Measurements from ENCODE around the gene SMAD6. TPM values are rescaled to one million over a fixed set of nuclear protein-coding genes. Genes with fewer than 3 reads are reported as not detected.

The SMAD6 gene
- total RNA-seq, result 10 to 100 TPM in 1 of 2 donors, 1 to 10 TPM in 1; 9.4 to 22.0 TPM

DNA sequence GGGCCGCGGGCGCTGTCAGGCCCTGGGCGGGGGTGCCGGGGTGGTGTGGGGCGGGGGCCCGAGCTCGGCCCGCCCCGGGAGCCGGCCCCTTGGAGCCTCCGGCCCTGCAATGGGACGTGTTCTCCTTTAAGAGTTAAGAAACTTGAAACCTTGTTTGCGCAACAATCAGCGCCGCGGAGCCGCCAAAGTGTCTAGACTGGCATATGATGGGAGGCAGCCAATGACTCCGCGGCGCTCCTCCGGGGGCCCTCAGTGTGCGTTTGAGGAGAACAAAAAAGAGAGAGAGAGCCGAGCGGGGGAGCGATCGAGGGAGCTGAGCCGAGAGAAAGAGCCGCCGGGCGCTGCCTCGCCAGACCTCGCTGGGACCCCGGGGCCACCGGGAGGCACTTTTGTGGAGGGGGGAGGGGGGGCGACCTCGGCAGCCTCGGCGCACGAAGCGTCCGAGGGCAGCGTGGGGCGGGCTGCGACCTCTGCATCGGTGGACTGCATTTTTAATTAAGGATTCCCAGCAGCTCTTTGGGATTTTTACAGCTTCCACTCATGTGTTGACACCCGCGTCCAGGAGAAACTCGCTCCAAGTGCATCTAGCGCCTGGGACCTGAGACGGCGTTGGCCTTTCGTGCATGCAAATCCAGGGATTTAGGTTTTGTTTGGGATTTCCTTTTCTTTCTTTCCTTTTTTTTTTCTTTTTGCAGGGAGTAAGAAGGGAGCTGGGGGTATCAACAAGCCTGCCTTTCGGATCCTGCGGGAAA is at the start of gene SMAD6:
TSS of gene SMAD6 (plus strand) at position 202 of the 752 bp plus-strand sequence. CDS start 1,023 bp downstream, outside the sequence.
- Histone ChIP-seq H3K27ac (peak within 1 kb of the TSS; percentile 91), H3K36me3 (no peaks in the 10 kb centered on the region), H3K9ac (ENCODE audit: low read depth in 2 of 2, low read length in 2 of 2) (peak within 1 kb of the TSS; percentile 76 to 91), H3K4me3 (peak within 1 kb of the TSS; percentile 61), H3K9me3 (no peaks in the 10 kb centered on the region), H3K4me1 (peaks cover 7% of the 10 kb centered on the region), H3K27me3 (no peaks in the 10 kb centered on the region)
- peak; percentile 96 for DNase-seq
- TF ChIP-seq, protein P1, sequence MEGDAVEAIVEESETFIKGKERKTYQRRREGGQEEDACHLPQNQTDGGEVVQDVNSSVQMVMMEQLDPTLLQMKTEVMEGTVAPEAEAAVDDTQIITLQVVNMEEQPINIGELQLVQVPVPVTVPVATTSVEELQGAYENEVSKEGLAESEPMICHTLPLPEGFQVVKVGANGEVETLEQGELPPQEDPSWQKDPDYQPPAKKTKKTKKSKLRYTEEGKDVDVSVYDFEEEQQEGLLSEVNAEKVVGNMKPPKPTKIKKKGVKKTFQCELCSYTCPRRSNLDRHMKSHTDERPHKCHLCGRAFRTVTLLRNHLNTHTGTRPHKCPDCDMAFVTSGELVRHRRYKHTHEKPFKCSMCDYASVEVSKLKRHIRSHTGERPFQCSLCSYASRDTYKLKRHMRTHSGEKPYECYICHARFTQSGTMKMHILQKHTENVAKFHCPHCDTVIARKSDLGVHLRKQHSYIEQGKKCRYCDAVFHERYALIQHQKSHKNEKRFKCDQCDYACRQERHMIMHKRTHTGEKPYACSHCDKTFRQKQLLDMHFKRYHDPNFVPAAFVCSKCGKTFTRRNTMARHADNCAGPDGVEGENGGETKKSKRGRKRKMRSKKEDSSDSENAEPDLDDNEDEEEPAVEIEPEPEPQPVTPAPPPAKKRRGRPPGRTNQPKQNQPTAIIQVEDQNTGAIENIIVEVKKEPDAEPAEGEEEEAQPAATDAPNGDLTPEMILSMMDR (IDR thresholded peaks at IDR 0.05), result no peak
- intact Hi-C loops (cut with DNase I), result no loop called here

DNA sequence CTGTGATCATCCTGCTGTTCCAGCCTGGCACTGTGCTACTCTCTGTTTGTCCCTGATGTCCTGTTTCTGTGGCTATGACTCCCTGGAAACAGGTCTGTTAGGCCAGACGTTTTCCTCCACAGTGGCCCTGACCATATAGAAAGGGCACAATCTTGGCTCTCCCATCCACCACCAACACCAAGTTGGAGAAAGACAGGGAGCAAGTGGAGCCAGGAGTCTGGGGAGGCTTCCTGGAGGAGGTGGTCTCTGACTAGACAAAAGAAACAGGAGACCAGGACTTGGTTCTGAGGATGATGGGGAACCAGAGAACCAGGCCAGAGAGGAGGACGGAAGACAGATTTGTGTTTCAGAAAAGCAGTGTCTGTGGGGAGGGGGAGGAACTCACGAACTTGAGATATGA is 49.2 kb upstream of the SMAD6 start:
- Histone ChIP-seq H3K36me3 (no peaks in the 10 kb centered on the region), H3K27ac (no peak overlapping the region), H3K27me3 (no peaks in the 10 kb centered on the region), H3K9ac (ENCODE audit: low read depth in 2 of 2, low read length in 2 of 2) (no peak overlapping the region), H3K9me3 (no peaks in the 10 kb centered on the region), H3K4me1 (no peaks in the 10 kb centered on the region), H3K4me3 (no peak overlapping the region)
- TF ChIP-seq, protein P1 (IDR thresholded peaks at IDR 0.05), result no peak
- no peak for DNase-seq
- intact Hi-C loops (cut with DNase I), result no loop called here

DNA sequence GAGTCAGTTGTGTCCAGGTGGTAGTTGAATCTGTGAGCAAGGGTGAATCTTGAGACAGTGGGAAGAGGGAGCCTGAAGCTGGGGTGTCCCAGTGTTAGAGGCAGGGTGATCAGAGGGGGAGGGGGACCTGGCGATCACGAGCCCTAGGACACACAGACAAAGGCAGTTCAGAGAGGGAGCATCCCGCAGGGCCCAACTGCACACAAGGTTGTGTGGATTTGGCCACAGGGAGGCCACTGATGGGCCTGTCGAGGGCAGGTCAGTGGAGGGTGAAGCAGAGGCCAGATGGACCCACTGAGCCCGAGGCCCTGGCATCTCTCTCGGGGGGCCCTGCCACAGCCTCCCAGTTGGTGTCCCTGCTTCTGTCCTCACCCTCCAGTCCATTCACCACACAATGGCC is 48.6 kb upstream of the SMAD6 start:
- Histone ChIP-seq H3K27ac (no peak overlapping the region), H3K36me3 (no peaks in the 10 kb centered on the region), H3K4me1 (no peaks in the 10 kb centered on the region), H3K27me3 (no peaks in the 10 kb centered on the region), H3K9me3 (no peaks in the 10 kb centered on the region), H3K4me3 (no peak overlapping the region), H3K9ac (ENCODE audit: low read depth in 2 of 2, low read length in 2 of 2) (no peak overlapping the region)
- DNase-seq, result no peak
- TF ChIP-seq, protein P1 (IDR thresholded peaks at IDR 0.05), result no peak
- intact Hi-C loops (cut with DNase I), result no loop called here

DNA sequence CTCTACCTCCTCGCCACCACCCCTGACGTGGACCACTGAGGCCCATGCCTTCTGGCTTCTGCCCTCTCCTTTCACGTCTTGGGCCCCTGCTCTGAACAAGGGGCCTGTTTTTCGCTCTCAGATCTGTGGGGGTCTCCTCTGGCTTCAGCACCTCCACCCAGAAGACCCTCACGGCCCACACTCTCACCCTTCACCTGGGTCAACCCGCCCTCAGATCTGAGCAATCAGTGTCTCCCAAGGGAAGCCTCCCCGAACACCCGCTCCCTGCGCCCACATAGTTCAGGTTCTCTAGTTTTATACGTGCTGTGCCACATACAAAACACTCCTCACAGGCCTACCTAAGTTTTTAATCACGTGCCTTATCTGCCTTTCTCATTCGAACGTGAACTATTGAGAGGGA is 48.2 kb upstream of the SMAD6 start:
- Histone ChIP-seq H3K9ac (ENCODE audit: low read depth in 2 of 2, low read length in 2 of 2) (no peak overlapping the region), H3K27me3 (no peaks in the 10 kb centered on the region), H3K36me3 (no peaks in the 10 kb centered on the region), H3K27ac (no peak overlapping the region), H3K4me3 (no peak overlapping the region), H3K9me3 (no peaks in the 10 kb centered on the region), H3K4me1 (no peaks in the 10 kb centered on the region)
- no peak for DNase-seq
- TF ChIP-seq, protein P1 (IDR thresholded peaks at IDR 0.05), result no peak
- intact Hi-C loops (cut with DNase I), result no loop called here

DNA sequence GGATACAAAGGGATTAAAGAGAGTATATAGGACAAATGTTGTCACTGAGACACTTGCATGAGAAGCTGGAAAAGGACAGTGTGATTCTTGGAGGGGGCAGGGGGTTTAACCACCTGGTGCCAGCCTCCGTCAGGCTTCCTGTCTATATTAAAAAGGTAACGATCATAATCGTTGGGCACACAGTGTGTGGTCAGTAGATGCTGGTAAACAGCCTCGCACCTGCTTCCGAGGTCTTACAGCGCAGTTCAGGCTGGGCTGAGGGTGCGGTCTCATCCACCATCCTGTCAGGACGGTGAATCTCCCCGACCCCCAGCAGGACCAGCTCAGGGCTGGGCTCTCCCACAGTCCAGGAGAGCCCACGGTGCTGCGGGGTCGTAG is 47.7 kb upstream of the SMAD6 start:
- no peak overlapping the region for H3K27ac ChIP-seq
- no peak for DNase-seq
- TF ChIP-seq, protein P1 (IDR thresholded peaks at IDR 0.05), result no peak
- no peak overlapping the region for H3K9ac ChIP-seq (ENCODE audit: low read depth in 2 of 2, low read length in 2 of 2)
- no peaks in the 10 kb centered on the region for H3K27me3 ChIP-seq
- intact Hi-C loops (cut with DNase I), result no loop called here
- no peaks in the 10 kb centered on the region for H3K36me3 ChIP-seq
- H3K4me3 ChIP-seq, result peak overlapping the region; percentile 7
- no peaks in the 10 kb centered on the region for H3K9me3 ChIP-seq
- H3K4me1 ChIP-seq, result no peaks in the 10 kb centered on the region

Measured in colonic mucosa (tissue), 4 donors.